ENCODE data around the gene YWHAE.

DNA sequence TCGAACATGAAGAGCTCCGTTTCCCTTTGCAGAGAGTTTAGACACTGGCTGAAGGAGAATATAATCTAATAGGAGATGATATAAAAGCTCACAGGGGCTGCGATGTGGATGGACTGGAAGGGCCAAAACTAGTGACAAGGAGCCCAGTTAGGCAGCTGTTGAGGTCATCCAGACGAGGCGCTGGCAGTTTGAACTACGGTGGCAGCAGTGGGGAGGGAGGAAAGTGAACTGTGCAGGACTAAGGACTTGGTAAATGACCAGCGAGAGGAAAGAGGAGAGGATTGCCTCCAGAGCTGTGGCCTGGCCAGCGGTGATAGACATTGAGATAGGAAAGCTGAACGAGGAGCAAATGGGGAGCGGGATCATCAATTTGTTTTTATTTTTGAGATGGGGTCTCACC, 14.6 kb upstream of the YWHAE start:
- TF ChIP-seq, protein P1, sequence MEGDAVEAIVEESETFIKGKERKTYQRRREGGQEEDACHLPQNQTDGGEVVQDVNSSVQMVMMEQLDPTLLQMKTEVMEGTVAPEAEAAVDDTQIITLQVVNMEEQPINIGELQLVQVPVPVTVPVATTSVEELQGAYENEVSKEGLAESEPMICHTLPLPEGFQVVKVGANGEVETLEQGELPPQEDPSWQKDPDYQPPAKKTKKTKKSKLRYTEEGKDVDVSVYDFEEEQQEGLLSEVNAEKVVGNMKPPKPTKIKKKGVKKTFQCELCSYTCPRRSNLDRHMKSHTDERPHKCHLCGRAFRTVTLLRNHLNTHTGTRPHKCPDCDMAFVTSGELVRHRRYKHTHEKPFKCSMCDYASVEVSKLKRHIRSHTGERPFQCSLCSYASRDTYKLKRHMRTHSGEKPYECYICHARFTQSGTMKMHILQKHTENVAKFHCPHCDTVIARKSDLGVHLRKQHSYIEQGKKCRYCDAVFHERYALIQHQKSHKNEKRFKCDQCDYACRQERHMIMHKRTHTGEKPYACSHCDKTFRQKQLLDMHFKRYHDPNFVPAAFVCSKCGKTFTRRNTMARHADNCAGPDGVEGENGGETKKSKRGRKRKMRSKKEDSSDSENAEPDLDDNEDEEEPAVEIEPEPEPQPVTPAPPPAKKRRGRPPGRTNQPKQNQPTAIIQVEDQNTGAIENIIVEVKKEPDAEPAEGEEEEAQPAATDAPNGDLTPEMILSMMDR (IDR thresholded peaks at IDR 0.05; ENCODE audit: low read length): no peak
- TF ChIP-seq EZH2 (IDR thresholded peaks at IDR 0.05; ENCODE audit: borderline replicate concordance, low read length): no peak

Data from OCI-LY1 (cell line).